DLD1 (cell line): ENCODE measurements around the gene TUBB4B.

ENCODE experiments used
- in situ Hi-C: cut with HindIII; loops from 2 replicates; pipeline ENCODE4 v1.10.0; 2017; ENCODE audit warnings: low sequenced_read_pairs

Gene TUBB4B

GRCh38 chr9:137211532-137211931 lies 29.6 kb upstream of the TUBB4B start:
- in situ Hi-C loops: no loop called here

- in situ Hi-C loops: no loop called here
Observed at GRCh38 chr9:137212520-137212919, 28.6 kb upstream of the TUBB4B start.

GRCh38 chr9:137213160-137214060 lies 27.7 kb upstream of the TUBB4B start:
- in situ Hi-C loops: no loop called here

DNA sequence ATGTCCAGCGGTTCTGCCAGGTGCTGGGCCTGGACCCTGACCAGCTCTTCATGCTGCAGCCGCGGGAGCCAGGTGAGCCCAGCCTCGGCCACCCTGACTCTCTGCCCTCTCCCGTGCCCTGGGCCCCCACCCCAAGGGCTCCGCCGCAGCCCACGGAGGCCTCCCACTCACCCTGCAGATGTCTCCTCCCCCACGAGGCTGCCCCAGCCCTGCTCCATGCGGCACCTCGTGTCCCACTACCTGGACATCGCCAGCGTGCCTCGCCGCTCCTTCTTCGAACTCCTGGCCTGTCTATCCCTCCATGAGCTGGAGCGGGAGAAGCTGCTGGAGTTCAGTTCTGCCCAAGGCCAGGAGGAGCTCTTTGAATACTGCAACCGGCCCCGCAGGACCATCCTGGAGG lies 26.5 kb upstream of the TUBB4B start:
- in situ Hi-C loops: no loop called here

DNA sequence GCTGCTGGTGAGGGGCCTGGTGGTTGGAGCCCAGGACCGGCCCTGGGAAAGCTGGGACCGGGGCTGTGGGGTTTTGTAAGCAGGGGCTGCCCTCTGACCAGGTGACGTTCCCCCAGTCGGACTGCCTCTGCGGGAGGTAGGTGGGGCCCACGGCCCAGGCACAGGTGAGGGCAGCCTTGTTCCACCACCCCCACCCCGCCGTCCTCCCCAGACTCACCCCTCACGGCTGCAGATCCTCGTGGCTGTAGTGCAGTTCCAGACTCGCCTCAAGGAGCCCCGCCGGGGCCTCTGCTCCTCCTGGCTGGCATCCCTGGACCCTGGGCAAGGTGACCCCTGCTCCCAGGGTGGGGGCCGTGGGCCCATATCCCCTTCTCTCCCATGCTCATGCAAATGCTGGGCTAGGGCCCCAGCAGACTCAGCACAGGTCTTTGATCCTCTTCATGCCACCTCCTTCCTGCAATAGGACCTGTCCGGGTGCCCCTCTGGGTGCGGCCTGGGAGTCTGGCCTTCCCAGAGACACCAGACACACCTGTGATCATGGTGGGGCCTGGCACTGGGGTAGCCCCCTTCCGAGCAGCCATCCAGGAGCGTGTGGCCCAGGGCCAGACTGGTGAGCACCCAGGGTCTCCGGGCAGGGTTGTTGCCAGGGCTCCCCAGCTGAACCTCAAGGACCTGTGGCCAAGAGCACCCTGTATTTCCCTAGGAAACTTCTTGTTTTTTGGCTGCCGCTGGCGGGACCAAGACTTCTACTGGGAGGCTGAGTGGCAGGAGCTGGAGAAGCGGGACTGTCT lies 25.7 kb upstream of the TUBB4B start:
- in situ Hi-C loops: no loop called here

- in situ Hi-C loops: no loop called here
Observed at GRCh38 chr9:137216188-137216965, 24.7 kb upstream of the TUBB4B start.

DNA sequence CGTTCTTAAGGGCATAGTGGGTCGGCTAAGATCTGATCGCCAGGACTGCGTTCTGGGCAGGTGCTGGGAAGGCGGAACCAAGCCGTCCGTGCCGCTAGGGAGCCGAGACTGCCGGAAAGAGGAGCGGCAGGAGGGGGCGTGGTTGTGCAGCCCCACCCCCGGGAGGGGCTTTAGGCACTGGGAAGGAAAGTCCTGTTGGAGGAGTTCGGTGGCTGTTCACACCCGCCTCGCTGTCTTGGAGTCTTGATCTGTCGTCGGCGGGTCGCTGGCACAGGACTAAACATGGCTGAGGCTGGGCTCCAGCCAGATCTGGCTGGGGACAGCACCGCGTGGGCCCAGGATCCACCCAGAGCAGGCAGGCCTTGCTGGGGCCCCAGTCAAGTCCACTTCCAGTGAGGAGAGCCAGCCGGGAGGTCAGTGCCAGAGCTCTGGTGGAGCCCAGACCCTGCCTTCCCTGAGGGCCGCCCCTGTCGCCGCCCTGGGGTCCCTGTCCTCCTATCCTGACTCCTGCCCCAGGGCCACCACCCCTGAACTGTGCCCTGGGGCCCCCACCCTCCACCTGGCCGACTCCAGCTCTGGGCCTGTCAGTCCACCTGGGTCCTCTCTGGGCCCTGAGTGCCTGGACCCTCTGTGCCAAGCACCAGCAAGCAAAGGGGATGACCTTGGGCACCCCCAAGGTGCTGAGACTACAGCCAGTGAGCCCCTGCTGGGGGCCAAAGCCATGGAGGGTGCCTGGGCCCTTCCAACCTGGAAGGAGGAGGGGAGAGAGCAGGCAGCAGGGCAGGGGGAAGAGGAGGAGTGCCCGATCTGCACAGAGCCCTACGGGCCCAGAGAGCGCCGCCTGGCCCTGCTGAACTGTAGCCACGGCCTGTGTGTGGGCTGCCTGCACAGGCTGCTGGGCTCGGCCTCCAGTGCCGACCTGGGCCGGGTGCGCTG lies 23.5 kb upstream of the TUBB4B start:
- in situ Hi-C loops: no loop called here

DNA sequence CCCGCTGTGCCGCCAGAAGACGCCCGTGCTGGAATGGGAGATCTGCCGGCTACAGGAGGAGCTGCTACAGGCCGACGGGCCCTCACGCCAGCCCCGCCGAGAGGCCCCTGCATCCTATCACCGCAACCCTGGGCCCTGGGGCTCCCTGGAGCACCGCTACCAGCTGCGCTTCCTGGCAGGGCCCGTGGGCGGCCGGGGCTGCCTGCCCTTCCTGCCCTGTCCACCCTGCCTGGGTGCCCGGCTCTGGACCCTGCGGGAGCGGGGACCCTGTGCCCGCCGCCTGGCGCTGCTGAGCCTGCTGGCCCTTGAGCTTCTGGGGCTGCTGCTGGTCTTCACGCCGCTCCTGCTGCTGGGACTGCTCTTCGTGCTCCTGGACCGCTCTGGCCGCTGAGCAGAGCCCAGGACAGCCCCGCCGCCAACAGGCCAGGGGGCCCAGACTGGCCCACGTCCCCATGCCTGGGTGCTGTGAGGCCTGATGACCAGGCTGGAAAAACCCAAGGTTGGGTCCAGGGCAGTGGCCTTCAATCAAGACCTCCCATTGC lies 22.8 kb upstream of the TUBB4B start:
- in situ Hi-C loops: no loop called here

GRCh38 chr9:137218754-137219271 lies 22.3 kb upstream of the TUBB4B start:
- in situ Hi-C loops: no loop called here

DNA sequence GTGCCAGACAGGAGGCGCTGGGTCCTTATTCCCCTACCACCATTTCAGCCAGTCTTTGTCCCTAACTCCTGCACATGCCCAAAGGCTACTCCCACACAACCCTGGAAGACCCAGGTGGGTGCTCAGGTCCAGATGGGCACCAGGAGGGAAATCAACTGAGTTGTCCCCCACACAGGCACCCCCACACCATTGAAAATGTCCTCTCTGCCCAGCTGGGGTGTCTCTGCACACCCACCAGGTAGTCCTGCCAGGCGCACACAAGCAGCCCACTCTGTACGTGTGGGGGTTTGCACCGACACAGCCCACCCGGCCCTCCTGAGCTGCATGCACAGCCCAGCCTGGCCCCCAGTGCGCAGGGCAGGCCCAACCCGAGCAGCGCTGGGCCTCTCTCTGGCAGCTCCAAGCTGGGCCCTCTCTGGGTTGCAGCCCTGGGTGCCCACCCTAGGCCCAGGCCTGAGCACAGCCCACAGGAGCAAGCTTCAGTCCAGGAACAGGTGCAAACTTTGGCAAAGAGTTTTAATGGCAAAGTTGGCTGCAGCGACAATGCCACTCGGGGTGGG lies 21.2 kb upstream of the TUBB4B start:
- in situ Hi-C loops: no loop called here

- in situ Hi-C loops: no loop called here
Observed at GRCh38 chr9:137220317-137221094, 20.6 kb upstream of the TUBB4B start.

- in situ Hi-C loops: no loop called here
Observed at GRCh38 chr9:137221095-137221505, 20.0 kb upstream of the TUBB4B start.

DNA sequence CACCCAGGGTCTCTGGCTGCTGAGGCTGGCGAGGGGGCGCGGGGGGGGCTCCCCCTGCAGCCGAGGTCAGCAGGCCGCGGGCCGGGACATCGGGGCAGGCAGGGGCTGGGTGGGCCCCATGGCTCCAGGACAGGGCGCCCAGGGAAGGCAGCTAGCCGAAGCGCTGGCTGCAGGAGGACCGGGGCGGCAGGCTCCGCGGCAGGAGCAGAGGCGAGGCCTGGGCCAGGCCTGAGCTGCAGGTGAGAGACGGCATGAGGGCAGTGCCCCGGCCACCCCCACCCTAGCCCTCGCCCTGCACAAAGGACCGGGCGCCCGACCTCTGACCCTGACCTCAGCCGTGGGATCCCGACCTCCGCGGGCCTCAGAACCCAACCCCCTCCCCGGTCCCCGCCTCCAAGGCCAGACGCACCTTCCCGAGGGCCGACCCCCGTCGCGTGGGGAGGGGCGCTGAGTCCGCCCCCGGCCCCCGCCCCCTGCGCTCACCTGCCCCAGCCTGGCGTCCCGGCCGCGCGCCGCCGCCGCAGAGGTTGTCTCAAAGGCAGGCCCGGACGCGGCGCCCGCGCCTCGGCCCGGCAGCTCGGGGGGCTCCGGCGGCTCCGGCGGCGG lies 19.5 kb upstream of the TUBB4B start:
- in situ Hi-C loops: no loop called here

GRCh38 chr9:137222190-137223077 lies 18.7 kb upstream of the TUBB4B start, which contains the start of gene RNF208:
Gene RNF208 (minus strand): TSS chr9:137222240. CDS start chr9:137221212, 1,028 bp downstream.
- in situ Hi-C loops: no loop called here

DNA sequence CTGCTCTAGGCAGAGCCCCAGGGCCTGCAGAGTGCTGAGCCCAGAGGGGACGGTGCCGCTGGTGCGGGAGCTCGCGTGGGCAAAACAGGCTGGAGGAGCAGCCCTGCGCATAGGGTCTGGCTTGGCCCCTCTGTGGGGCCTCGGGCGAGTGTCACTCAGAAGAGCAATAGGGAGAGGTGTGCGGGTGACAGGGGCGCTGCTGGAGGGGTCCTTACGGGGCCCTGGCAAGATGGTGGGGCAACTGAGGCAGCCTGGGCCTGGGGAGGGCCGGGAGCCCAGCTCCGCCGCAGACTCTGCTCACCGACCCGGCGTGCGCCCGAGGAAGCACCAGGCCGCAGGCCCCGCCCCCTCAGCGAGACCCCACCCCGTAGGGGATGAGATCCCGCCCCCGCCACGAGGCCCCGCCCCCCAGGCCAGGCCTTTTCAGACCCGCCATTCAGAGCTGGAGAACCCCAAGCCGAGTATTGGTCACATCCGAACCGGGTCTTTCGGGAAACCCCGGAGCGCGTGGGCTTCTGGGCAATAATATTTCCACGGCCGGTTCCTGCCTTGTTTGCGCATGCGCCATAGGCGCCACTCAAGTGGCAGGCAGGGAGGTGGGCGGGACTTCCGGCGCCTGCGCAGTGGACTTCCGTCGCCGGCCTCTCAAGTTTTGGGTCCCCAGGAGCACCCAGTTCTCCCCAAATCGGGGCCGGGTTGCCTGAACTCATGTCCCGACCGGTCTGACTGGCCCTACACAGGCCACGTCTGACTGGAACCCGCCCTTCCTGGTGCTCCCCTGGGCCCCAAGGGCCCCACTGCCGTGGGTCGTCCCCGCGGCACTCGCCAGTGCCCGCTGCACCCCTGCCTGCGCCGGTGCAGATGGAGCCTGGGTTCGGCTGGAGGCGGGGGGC lies 17.8 kb upstream of the TUBB4B start:
- in situ Hi-C loops: no loop called here
